ENCODE measurements around the gene VASN.

- no peak for TF ChIP-seq CTCF (IDR thresholded peaks at IDR 0.05)
- TF ChIP-seq EZH2 (IDR thresholded peaks at IDR 0.05): no peak
- TF ChIP-seq EZH2phosphoT487 (IDR thresholded peaks at IDR 0.05): no peak
Measured at GRCh38 chr16:4382795-4383357, 11.2 kb downstream of the VASN start.

Measured in neural progenitor cell (in vitro differentiated cells).